Lower leg skin (tissue), 4 donors: ENCODE measurements around the gene SH3YL1. TPM values are rescaled to one million over a fixed set of nuclear protein-coding genes. Genes with fewer than 3 reads are reported as not detected.

Source experiments
- DNase-seq, 2 donors: peaks; one replicate each; pipeline ENCODE4 v3.0.0-alpha.2; 2019; ENCODE audit warnings: low spot score in 2 of 2
- H3K4me3 ChIP-seq: fragments of 200-600 bp; sonication (generic); 2 replicates; pipeline ENCODE4 v1.5.1; 2017; ENCODE audit warnings: mild to moderate bottlenecking, low read depth; ENCODE audit not compliant: poor library complexity, severe bottlenecking
- POLR2A ChIP-seq, 2 donors: fragments of 450-650 bp; IDR thresholded peaks; one replicate each; pipeline ENCODE4 v1.6.1; 2016 to 2017; ENCODE audit warnings: antibody characterized with exemption in 2 of 2, mild to moderate bottlenecking in 1 of 2, moderate library complexity in 1 of 2
- WGBS, 2 donors: methylation state at CpG; one replicate each; pipeline ENCODE4 v1.1.5; 2018; 5-methylcytosine and 5-hydroxymethylcytosine counted together
- intact Hi-C: fragments of 100-400 bp; cut with DNase I; formaldehyde crosslinking; loops from one replicate; pipeline ENCODE4 v1.15.0; 2023; ENCODE audit warnings: low total_unique reads
- total RNA-seq, 4 donors: library from RNA; depleted of rRNA; stranded (reverse); fragments of >200 nt; gene quantifications; one replicate each; pipeline ENCODE4 v1.1.0, GENCODE V29; 2016
- TF ChIP-seq, protein P1 (sequence below), 3 donors: fragments of 450-650 bp; IDR thresholded peaks; one replicate each; pipeline ENCODE4 v1.5.1; 2016; ENCODE audit warnings: antibody characterized with exemption in 3 of 3, mild to moderate bottlenecking in 3 of 3, moderate library complexity in 2 of 3

Gene SH3YL1
- total RNA-seq, 4 donors from 2014 or later: 106 to 159 (median 124) TPM

- no peak for DNase-seq
- 90 to 92% methylated on average over 4 of the region's 4 CpGs for WGBS, 2 donors
- no peak for TF ChIP-seq POLR2A (IDR thresholded peaks at IDR 0.05)
- TF ChIP-seq, protein P1, sequence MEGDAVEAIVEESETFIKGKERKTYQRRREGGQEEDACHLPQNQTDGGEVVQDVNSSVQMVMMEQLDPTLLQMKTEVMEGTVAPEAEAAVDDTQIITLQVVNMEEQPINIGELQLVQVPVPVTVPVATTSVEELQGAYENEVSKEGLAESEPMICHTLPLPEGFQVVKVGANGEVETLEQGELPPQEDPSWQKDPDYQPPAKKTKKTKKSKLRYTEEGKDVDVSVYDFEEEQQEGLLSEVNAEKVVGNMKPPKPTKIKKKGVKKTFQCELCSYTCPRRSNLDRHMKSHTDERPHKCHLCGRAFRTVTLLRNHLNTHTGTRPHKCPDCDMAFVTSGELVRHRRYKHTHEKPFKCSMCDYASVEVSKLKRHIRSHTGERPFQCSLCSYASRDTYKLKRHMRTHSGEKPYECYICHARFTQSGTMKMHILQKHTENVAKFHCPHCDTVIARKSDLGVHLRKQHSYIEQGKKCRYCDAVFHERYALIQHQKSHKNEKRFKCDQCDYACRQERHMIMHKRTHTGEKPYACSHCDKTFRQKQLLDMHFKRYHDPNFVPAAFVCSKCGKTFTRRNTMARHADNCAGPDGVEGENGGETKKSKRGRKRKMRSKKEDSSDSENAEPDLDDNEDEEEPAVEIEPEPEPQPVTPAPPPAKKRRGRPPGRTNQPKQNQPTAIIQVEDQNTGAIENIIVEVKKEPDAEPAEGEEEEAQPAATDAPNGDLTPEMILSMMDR (IDR thresholded peaks at IDR 0.05): no peak
- intact Hi-C loops: no loop called here
- H3K4me3 ChIP-seq: no peak overlapping the region
Measured at GRCh38 chr2:279956-280649, 16.3 kb upstream of the SH3YL1 start.

GRCh38 chr2:279366-279765 is 15.5 kb upstream of the SH3YL1 start:
- WGBS, 2 donors: 81 to 86% methylated on average over 4 of the region's 4 CpGs
- intact Hi-C loops: no loop called here
- no peak for DNase-seq
- no peak overlapping the region for H3K4me3 ChIP-seq
- TF ChIP-seq POLR2A (IDR thresholded peaks at IDR 0.05): no peak
- TF ChIP-seq, protein P1 (IDR thresholded peaks at IDR 0.05): no peak

- no peak for DNase-seq
- TF ChIP-seq, protein P1 (IDR thresholded peaks at IDR 0.05): no peak
- TF ChIP-seq POLR2A (IDR thresholded peaks at IDR 0.05): no peak
- H3K4me3 ChIP-seq: no peak overlapping the region
- 88 to 93% methylated on average over 4 of the region's 4 CpGs for WGBS, 2 donors
- intact Hi-C loops: no loop called here
Measured at GRCh38 chr2:278927-279320, 15.1 kb upstream of the SH3YL1 start.

GRCh38 chr2:278312-278926 is 14.6 kb upstream of the SH3YL1 start:
- DNase-seq: no peak
- H3K4me3 ChIP-seq: no peak overlapping the region
- 72 to 86% methylated on average over 2 of the region's 2 CpGs for WGBS, 2 donors
- intact Hi-C loops: no loop called here
- TF ChIP-seq, protein P1 (IDR thresholded peaks at IDR 0.05): no peak
- TF ChIP-seq POLR2A (IDR thresholded peaks at IDR 0.05): no peak

- no peak for TF ChIP-seq POLR2A (IDR thresholded peaks at IDR 0.05)
- TF ChIP-seq, protein P1 (IDR thresholded peaks at IDR 0.05): no peak
- intact Hi-C loops: no loop called here
- WGBS, 2 donors: 86% methylated on average over 6 of the region's 6 CpGs
- no peak overlapping the region for H3K4me3 ChIP-seq
- DNase-seq: no peak
Measured at GRCh38 chr2:275466-275865, 11.6 kb upstream of the SH3YL1 start.
